Colonic mucosa (tissue), 4 donors: ENCODE results near the gene BBS7. TPM values are rescaled to one million over a fixed set of nuclear protein-coding genes. Genes with fewer than 3 reads are reported as not detected.

Experiments used
- DNase-seq: peaks from one replicate; pipeline ENCODE4 v3.0.0-alpha.2; 2020
- H3K27ac ChIP-seq: fragments of 200-600 bp; one replicate; pipeline ENCODE4 v1.8.0; 2021
- H3K27me3 ChIP-seq: fragments of 200-600 bp; one replicate; pipeline ENCODE4 v1.8.0; 2021
- H3K36me3 ChIP-seq: fragments of 200-600 bp; one replicate; pipeline ENCODE4 v1.8.0; 2021
- H3K4me1 ChIP-seq: fragments of 200-600 bp; one replicate; pipeline ENCODE4 v1.8.0; 2021; ENCODE audit warnings: mild to moderate bottlenecking
- H3K4me3 ChIP-seq: fragments of 200-600 bp; one replicate; pipeline ENCODE4 v1.8.0; 2021
- H3K9ac ChIP-seq, 2 donors: one replicate each; pipeline ENCODE4 v1.7.0; 2013; ENCODE audit warnings: control low read depth in 2 of 2, low read depth in 2 of 2, low read length in 2 of 2
- H3K9me3 ChIP-seq: fragments of 200-600 bp; one replicate; pipeline ENCODE4 v1.8.0; 2021
- intact Hi-C: fragments of 100-400 bp; cut with DNase I; formaldehyde crosslinking; loops from one replicate; pipeline ENCODE4 v1.14.1; 2022
- total RNA-seq, 2 donors: library from RNA; stranded (reverse); fragmentation: NEBNext Ultra II Directional in 1 of 2; extraction: Animal tissue kit (Norgen Biotek cat#: 25700) in 1 of 2; gene quantifications; one replicate each; pipeline ENCODE4 v1.2.1, GENCODE V29; 2021
- TF ChIP-seq, protein P1 (sequence below): fragments of 200-600 bp; IDR thresholded peaks from one replicate; pipeline ENCODE4 v1.8.0; 2022; ENCODE audit warnings: antibody characterized with exemption, mild to moderate bottlenecking
- donor health status: healthy.
- donor health status: DM: no; HTN: no; CAD: no.
- donor health status: DM: no; HTN: no; CAD: no.

The BBS7 gene
- total RNA-seq, 2 donors from 2014 or later: 13.6 to 15.6 TPM

DNA sequence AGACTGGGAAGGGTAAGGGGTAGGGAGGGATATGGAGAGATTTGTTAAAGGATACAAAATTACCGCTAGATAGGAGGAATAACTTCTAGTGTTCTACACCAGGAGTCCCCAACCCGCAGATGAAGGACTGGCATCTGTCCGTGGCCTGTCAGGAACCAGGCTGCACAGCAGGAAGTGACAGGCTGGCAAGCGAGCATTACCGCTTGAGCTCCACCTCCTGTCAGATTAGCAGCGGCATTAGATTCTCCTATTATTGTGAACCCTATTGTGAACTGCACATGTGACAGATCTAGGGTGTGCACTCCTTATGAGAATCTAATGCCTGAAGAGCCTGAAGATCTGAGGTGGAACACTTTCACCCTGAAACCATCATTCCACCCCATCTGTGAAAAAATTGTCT, 27.9 kb upstream of the BBS7 start:
- Histone ChIP-seq H3K27ac (no peak overlapping the region), H3K9ac (no peak overlapping the region), H3K4me3 (no peak overlapping the region), H3K4me1 (no peaks in the 10 kb centered on the region), H3K36me3 (no peaks in the 10 kb centered on the region), H3K9me3 (no peaks in the 10 kb centered on the region), H3K27me3 (no peaks in the 10 kb centered on the region)
- DNase-seq: no peak
- TF ChIP-seq, protein P1, sequence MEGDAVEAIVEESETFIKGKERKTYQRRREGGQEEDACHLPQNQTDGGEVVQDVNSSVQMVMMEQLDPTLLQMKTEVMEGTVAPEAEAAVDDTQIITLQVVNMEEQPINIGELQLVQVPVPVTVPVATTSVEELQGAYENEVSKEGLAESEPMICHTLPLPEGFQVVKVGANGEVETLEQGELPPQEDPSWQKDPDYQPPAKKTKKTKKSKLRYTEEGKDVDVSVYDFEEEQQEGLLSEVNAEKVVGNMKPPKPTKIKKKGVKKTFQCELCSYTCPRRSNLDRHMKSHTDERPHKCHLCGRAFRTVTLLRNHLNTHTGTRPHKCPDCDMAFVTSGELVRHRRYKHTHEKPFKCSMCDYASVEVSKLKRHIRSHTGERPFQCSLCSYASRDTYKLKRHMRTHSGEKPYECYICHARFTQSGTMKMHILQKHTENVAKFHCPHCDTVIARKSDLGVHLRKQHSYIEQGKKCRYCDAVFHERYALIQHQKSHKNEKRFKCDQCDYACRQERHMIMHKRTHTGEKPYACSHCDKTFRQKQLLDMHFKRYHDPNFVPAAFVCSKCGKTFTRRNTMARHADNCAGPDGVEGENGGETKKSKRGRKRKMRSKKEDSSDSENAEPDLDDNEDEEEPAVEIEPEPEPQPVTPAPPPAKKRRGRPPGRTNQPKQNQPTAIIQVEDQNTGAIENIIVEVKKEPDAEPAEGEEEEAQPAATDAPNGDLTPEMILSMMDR: no peak
- intact Hi-C loops: no loop called here

DNA sequence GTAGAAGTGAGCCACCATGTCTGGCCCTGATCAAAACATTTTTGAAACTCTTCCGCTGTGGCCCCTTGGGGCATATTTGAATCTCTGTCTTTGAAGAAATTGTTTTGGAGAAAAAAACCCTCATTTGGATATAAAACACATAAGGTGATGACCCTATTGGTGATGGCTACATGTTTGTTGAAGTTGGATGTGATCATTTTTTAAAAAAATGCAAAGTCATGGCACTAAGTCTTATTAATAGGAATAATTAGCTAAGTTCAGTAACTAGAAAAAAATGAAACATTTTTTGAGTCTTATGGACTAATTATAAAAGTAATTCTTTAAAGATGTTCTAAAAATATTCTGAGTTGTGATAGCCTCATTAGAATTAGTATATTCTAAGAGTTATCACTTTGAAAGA, 17.9 kb upstream of the BBS7 start:
- TF ChIP-seq, protein P1: no peak
- Histone ChIP-seq H3K36me3 (no peaks in the 10 kb centered on the region), H3K9ac (no peak overlapping the region), H3K27me3 (no peaks in the 10 kb centered on the region), H3K9me3 (no peaks in the 10 kb centered on the region), H3K4me3 (no peak overlapping the region), H3K4me1 (no peaks in the 10 kb centered on the region), H3K27ac (no peak overlapping the region)
- intact Hi-C loops: no loop called here
- no peak for DNase-seq

DNA sequence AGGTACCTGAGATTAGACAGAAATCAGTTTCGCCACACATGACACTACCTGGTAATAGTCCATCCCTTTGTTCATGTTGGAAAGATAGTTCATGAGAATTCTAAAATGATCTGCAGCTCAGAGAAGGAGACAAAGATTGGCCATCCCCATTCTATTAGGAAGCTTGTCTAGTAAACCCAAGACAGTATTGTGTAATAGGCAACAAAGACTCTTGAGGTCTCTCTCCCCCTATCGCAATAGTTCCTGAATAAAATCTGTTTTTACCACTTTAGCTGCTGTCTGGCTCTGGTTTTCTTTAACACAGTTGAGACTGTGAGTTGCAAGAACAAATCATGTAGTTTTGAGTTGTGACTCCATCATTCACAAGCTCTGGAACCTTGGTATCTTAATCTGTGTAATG, 14.8 kb upstream of the BBS7 start:
- H3K4me3 ChIP-seq: no peak overlapping the region
- no peak for DNase-seq
- intact Hi-C loops: no loop called here
- no peak overlapping the region for H3K27ac ChIP-seq
- no peaks in the 10 kb centered on the region for H3K27me3 ChIP-seq
- H3K36me3 ChIP-seq: no peaks in the 10 kb centered on the region
- no peaks in the 10 kb centered on the region for H3K9me3 ChIP-seq
- no peak overlapping the region for H3K9ac ChIP-seq
- H3K4me1 ChIP-seq: no peaks in the 10 kb centered on the region
- TF ChIP-seq, protein P1: no peak

DNA sequence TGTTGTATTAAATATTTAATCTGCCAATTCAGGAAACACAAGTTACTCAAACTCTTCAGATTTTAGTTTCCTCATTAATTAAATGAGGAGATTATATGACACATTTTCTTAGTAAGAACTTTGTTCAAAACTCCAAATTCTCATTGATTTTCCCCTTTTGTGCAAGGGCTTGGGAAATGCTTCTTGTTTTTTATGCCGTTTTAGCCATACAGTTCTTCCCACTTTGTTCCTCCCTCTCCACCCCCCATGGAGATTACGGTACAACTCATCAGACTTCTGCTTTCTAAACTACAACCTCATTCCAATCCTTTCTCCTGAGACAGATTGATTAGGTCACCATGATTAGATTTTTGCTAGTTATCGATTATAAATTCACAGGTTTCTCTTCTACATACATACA, 10.9 kb upstream of the BBS7 start:
- Histone ChIP-seq H3K9ac (no peak overlapping the region), H3K4me1 (no peaks in the 10 kb centered on the region), H3K27ac (no peak overlapping the region), H3K36me3 (no peaks in the 10 kb centered on the region), H3K27me3 (no peaks in the 10 kb centered on the region), H3K9me3 (no peaks in the 10 kb centered on the region), H3K4me3 (no peak overlapping the region)
- TF ChIP-seq, protein P1: no peak
- DNase-seq: no peak
- intact Hi-C loops: no loop called here

DNA sequence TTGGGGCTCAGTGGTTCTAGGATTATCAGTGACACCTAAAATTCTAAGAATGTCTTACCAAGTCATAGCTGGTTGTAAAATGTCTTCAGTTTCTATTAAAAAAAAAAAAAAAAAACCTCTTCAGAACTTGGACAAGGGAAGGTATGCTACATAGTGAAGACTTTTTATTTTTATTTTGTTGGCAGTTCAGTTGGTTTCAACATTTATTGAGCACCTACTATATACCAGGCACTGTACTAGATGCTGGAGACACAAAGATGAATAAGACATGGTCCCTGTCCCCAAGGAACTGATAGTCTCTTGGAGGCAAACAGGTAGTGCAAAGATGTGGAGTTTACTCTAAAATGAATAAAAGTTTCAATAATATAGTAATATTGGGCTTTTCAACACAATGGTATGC, 8.9 kb upstream of the BBS7 start:
- no peak overlapping the region for H3K4me3 ChIP-seq
- no peak overlapping the region for H3K27ac ChIP-seq
- H3K27me3 ChIP-seq: no peaks in the 10 kb centered on the region
- no peaks in the 10 kb centered on the region for H3K9me3 ChIP-seq
- TF ChIP-seq, protein P1: no peak
- intact Hi-C loops: no loop called here
- no peak for DNase-seq
- H3K36me3 ChIP-seq: no peaks in the 10 kb centered on the region
- no peaks in the 10 kb centered on the region for H3K4me1 ChIP-seq
- H3K9ac ChIP-seq: no peak overlapping the region
